Karpas-422 (cell line): ENCODE results near the gene RNU7-1. TPM values are rescaled to one million over a fixed set of nuclear protein-coding genes. Genes with fewer than 3 reads are reported as not detected.
"Not testable (repeated sequence)": the region's sequence is repeated elsewhere in the genome, so short reads cannot be mapped to it uniquely, and the experiment has no call there.

Experiments used
- DNase-seq: peaks from one replicate; pipeline ENCODE4 v3.0.0-alpha.2; 2015
- H2AFZ ChIP-seq: fragments of 200-600 bp; sonication (generic); 2 replicates; pipeline ENCODE4 v1.6.1; 2014; ENCODE audit warnings: antibody characterized with exemption, low read length, mixed read lengths
- H3K27ac ChIP-seq: fragments of 200-600 bp; sonication (generic); 2 replicates; pipeline ENCODE4 v1.5.1; 2014; ENCODE audit warnings: mild to moderate bottlenecking, low read length, moderate library complexity
- H3K27me3 ChIP-seq: fragments of 200-600 bp; sonication (generic); 2 replicates; pipeline ENCODE4 v1.6.1; 2014; ENCODE audit warnings: low read length, mixed read lengths
- H3K36me3 ChIP-seq: fragments of 200-600 bp; sonication (generic); 2 replicates; pipeline ENCODE4 v1.6.1; 2014; ENCODE audit warnings: low read length, mixed read lengths; ENCODE audit not compliant: insufficient read depth
- H3K4me1 ChIP-seq: fragments of 200-600 bp; sonication (generic); 2 replicates; pipeline ENCODE4 v1.6.1; 2014; ENCODE audit warnings: mild to moderate bottlenecking, low read length, mixed read lengths
- H3K4me2 ChIP-seq: fragments of 200-600 bp; sonication (generic); 2 replicates; pipeline ENCODE4 v1.6.1; 2014; ENCODE audit warnings: low read length, low read depth, mild to moderate bottlenecking; ENCODE audit not compliant: poor library complexity, severe bottlenecking
- H3K4me3 ChIP-seq: fragments of 200-600 bp; sonication (generic); 2 replicates; pipeline ENCODE4 v1.5.1; 2014; ENCODE audit warnings: mild to moderate bottlenecking, antibody characterized with exemption, low read length, mixed read lengths
- H3K79me2 ChIP-seq: fragments of 200-600 bp; sonication (generic); 2 replicates; pipeline ENCODE4 v1.6.1; 2014; ENCODE audit warnings: mild to moderate bottlenecking, low read length, mixed read lengths
- H3K9ac ChIP-seq: fragments of 200-600 bp; sonication (generic); 2 replicates; pipeline ENCODE4 v1.6.0; 2014; ENCODE audit warnings: low read length
- H3K9me2 ChIP-seq: fragments of 200-600 bp; sonication (generic), shearing (Covaris generic); replicated peaks from 2 replicates; pipeline ENCODE4 v1.6.0; 2014; ENCODE audit warnings: mild to moderate bottlenecking, low read length, moderate library complexity; ENCODE audit not compliant: insufficient read depth
- H3K9me3 ChIP-seq: fragments of 300-700, 200-600 bp; sonication (generic); 2 replicates; pipeline ENCODE4 v1.6.1; 2014; ENCODE audit warnings: low read length, mixed read lengths
- H4K20me1 ChIP-seq: fragments of 200-600 bp; sonication (generic); 2 replicates; pipeline ENCODE4 v1.6.1; 2014; ENCODE audit warnings: mild to moderate bottlenecking, antibody characterized with exemption, low read length, low read depth; ENCODE audit not compliant: insufficient read depth
- total RNA-seq: library from RNA; depleted of rRNA; stranded (reverse); fragments of >200 nt; shearing (Covaris generic); gene quantifications from 2 replicates; pipeline ENCODE4 v1.2.3, GENCODE V29; 2014; ENCODE audit warnings: low replicate concordance

Gene RNU7-1
- total RNA-seq, 1 experiment from 2014 or later, result not detected

DNA sequence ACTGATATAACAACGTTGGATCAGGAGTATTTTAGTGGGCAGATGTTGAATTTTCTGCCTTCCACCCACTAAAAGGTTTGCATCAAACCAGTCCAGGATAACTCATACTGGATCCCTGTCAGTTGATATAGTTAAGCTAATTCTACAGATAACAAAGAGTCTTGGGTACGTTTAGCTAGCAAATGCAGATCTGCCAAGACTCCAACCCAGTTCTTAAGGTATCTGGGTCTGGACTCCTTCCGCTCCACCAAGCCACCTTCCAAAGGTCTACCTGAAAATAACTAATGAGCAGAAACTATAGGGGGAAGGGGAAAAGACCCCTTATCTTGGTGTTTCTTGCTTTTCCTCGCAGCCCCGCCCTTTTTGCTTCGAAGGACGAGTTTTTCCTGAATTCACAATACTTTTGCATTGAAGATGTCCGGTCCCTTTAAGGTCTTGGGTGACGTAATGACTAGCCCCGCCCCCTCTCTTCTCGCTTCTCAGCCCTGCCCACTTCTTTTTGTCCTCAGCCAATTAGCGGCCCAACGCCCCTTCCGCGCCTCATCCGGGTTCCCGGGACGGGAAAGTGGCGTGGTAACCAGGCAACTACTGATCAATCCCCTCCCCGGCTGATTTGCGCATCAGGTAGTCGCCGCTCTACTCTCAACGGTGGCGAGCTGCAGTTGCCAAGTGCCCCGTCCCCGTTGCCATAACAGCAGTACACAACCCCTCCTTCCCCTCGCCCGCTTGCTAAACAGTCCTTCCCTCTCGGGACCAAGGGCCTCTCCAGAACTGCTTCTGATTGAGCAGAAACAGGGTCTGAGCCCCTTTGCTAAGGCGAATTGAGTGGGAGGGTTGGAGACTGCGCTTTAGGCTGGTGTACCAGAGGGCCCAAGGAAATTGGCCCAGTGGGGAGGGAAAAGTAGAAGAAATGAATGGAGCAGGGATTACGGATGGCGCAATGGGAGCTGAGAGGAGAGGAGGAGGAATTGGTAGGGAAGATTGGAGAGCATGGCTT lies 39.0 kb upstream of the RNU7-1 start, which contains the start of gene LRRC23:
Gene LRRC23 (plus strand): TSS at position 543 of the 997 bp plus-strand sequence. CDS start 812 bp downstream, outside the sequence.
- H3K4me3 ChIP-seq, result peak within 1 kb of the TSS; percentile 71
- peaks cover 24% of the 10 kb centered on the region for H3K4me1 ChIP-seq
- H3K79me2 ChIP-seq, result no peaks in the 10 kb centered on the region
- H3K9me2 ChIP-seq, result no peaks in the 10 kb centered on the region
- DNase-seq, result peak; percentile 99
- peak within 1 kb of the TSS; percentile 84 for H3K4me2 ChIP-seq
- no peaks in the 10 kb centered on the region for H3K36me3 ChIP-seq
- peak within 1 kb of the TSS; percentile 79 for H3K9ac ChIP-seq
- H2AFZ ChIP-seq, result peak within 1 kb of the TSS; percentile 88
- no peaks in the 10 kb centered on the region for H3K9me3 ChIP-seq
- no peaks in the 10 kb centered on the region for H4K20me1 ChIP-seq
- H3K27ac ChIP-seq, result no peak within 1 kb of the TSS; the same call in 1 of the 2 replicates
- no peaks in the 10 kb centered on the region for H3K27me3 ChIP-seq

DNA sequence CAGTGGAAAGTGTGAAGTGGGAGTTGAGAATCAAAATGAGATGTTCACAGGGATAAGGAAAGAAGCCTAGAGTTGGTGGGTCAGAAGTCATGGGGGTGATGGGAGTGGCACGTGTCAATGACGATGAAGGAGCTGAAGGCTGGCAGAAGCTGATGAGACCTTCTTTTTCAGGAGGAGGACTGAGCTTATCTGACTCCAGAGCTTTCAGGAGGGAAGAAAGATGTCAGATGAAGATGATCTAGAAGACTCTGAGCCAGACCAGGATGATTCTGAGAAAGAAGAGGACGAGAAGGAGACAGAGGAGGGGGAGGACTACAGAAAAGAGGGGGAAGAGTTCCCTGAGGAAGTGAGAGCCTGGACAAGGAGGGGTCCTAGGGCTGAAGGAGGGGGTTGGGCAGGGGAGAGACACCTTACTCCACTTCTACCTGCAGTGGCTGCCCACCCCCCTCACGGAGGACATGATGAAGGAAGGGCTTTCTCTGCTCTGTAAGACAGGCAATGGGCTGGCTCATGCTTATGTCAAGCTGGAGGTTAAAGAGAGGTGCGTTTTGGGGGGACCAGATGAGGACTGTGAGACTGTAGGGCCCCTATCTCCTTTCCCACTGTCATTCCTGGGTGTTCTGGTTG lies 38.1 kb upstream of the RNU7-1 start:
- DNase-seq, result no peak
- no peaks in the 10 kb centered on the region for H3K9me3 ChIP-seq
- H3K4me2 ChIP-seq, result peak overlapping the region; percentile 84
- no peaks in the 10 kb centered on the region for H3K27me3 ChIP-seq
- H2AFZ ChIP-seq, result no peak overlapping the region
- no peaks in the 10 kb centered on the region for H3K79me2 ChIP-seq
- H3K27ac ChIP-seq, result no peak overlapping the region
- peak overlapping the region; percentile 79 for H3K9ac ChIP-seq
- H3K4me3 ChIP-seq, result peak overlapping the region; percentile 71
- H4K20me1 ChIP-seq, result no peaks in the 10 kb centered on the region
- H3K9me2 ChIP-seq, result no peaks in the 10 kb centered on the region
- H3K4me1 ChIP-seq, result peaks cover 23% of the 10 kb centered on the region
- no peaks in the 10 kb centered on the region for H3K36me3 ChIP-seq

GRCh38 chr12:6908141-6908540 lies 35.5 kb upstream of the RNU7-1 start:
- peaks cover 20% of the 10 kb centered on the region for H3K4me1 ChIP-seq

DNA sequence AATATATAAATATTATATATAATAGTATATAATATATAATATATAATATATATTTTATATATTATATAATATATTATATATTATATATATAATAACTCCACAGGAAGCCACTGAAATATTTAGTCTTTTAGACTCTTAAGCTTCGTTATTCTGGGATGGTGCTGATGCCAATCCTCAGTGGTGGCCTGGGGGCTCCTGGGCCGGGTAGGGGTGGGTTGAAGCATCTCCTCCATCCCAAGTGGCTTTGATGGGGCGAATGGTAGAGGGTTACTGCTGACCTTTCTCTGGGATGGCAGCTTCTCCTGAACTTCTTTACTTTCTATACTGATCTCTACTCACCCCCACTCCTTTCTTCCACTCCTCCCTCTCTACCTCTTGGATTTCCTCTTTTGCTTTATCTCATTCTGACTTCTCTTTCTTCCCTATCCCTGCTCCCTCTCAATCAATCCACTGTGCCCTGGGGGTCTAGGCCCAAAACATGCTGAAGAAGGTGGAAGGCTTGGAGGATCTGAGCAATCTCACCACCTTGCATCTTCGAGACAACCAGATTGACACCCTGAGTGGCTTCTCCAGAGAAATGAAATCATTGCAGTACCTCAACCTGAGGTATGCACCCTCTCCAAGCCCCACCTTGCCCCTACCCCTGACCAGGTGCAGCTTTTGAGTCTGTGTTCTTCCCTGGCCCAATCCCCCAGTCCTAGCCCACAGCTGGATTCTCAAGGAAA lies 34.0 kb upstream of the RNU7-1 start:
- H3K4me1 ChIP-seq, result peaks cover 15% of the 10 kb centered on the region
- H3K27me3 ChIP-seq, result no peaks in the 10 kb centered on the region
- H3K4me3 ChIP-seq, result no peak overlapping the region
- no peaks in the 10 kb centered on the region for H4K20me1 ChIP-seq
- no peaks in the 10 kb centered on the region for H3K36me3 ChIP-seq
- no peak for DNase-seq
- no peak overlapping the region for H3K4me2 ChIP-seq
- H2AFZ ChIP-seq, result no peak overlapping the region
- no peaks in the 10 kb centered on the region for H3K9me3 ChIP-seq
- H3K79me2 ChIP-seq, result no peaks in the 10 kb centered on the region
- H3K27ac ChIP-seq, result no peak overlapping the region
- peak overlapping the region; percentile 26; the same call in 1 of the 2 replicates for H3K9ac ChIP-seq
- H3K9me2 ChIP-seq, result no peaks in the 10 kb centered on the region

More at GRCh38 chr12:6908141-6908540, 35.5 kb upstream of the RNU7-1 start:
- not testable (repeated sequence) for H3K9me3 ChIP-seq, H3K79me2 ChIP-seq, H2AFZ ChIP-seq, H3K9ac ChIP-seq, H3K4me3 ChIP-seq, H4K20me1 ChIP-seq, H3K27ac ChIP-seq, H3K36me3 ChIP-seq, H3K4me2 ChIP-seq, H3K27me3 ChIP-seq, H3K9me2 ChIP-seq, DNase-seq

DNA sequence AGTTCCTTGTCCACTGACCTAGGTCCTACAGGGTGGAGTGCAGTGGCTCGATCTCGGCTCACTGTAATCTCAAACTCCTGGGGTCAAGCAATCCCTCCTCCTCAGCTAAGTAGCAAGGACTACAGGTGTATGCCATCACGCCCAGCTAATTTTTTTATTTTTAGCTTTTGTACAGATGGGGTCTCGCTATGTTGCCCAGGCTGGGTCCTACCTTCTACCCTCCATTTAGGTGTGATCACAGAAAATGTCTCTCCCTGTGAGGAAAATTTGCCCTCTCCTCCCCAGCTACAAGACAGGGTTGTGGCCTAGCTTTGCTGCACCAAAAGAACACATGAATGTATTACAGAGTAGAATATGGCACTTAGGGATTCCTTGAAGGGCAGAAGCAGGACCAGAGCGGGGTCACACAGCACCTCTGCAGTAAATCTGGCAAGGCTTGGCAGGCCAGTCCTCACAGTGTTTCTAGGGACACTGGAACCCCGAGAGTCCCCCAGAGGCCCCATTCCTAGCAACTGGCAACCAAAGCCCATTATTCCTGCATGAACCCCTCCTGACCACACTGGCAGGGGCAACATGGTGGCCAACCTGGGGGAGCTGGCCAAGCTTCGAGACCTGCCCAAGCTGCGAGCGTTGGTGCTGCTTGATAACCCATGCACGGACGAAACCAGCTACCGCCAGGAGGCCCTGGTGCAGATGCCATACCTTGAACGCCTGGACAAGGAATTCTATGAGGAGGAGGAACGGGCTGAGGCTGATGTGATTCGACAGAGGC lies 31.3 kb upstream of the RNU7-1 start:
- H3K27ac ChIP-seq, result no peak overlapping the region
- no peak overlapping the region for H3K4me2 ChIP-seq
- H3K9ac ChIP-seq, result no peak overlapping the region
- H4K20me1 ChIP-seq, result no peaks in the 10 kb centered on the region
- peaks cover 23% of the 10 kb centered on the region for H3K4me1 ChIP-seq
- DNase-seq, result no peak
- H3K36me3 ChIP-seq, result no peaks in the 10 kb centered on the region; the same call in 1 of the 2 replicates
- H3K9me3 ChIP-seq, result no peaks in the 10 kb centered on the region
- H3K9me2 ChIP-seq, result no peaks in the 10 kb centered on the region
- no peak overlapping the region for H3K4me3 ChIP-seq
- no peak overlapping the region for H2AFZ ChIP-seq
- no peaks in the 10 kb centered on the region for H3K27me3 ChIP-seq
- H3K79me2 ChIP-seq, result 0 out of 2 replicates have a peak, but pooled peaks cover 5% of the 10 kb centered on the region

- Histone ChIP-seq H3K9me3 (no peaks in the 10 kb centered on the region), H3K9me2 (no peaks in the 10 kb centered on the region), H3K36me3 (no peaks in the 10 kb centered on the region; the same call in 1 of the 2 replicates), H3K27ac (0 out of 2 replicates have a peak within 1 kb of the TSS, but pooled peaks have one; percentile 10), H3K4me1 (peaks cover 23% of the 10 kb centered on the region), H4K20me1 (no peaks in the 10 kb centered on the region), H3K4me3 (peak within 1 kb of the TSS; percentile 74), H2AFZ (peak within 1 kb of the TSS; percentile 70; the same call in 1 of the 2 replicates), H3K9ac (peak within 1 kb of the TSS; percentile 75), H3K4me2 (peak within 1 kb of the TSS; percentile 79), H3K79me2 (0 out of 2 replicates have a peak, but pooled peaks cover 5% of the 10 kb centered on the region), H3K27me3 (no peaks in the 10 kb centered on the region)
- DNase-seq, result peak; percentile 82
These were observed 29.2 kb upstream of the RNU7-1 start, which contains the start of gene ENO2 for GRCh38 chr12:6914246-6914946. Gene ENO2 (plus strand): TSS chr12:6914580. CDS start chr12:6915833, 1,253 bp downstream.
